Measurements from ENCODE around the gene SLC11A1.

The SLC11A1 gene

GRCh38 chr2:218362606-218363005 lies 19.5 kb upstream of the SLC11A1 start:
- H3K27ac ChIP-seq (replicated peaks), result no peak overlapping the region
- TF ChIP-seq CTCF (IDR thresholded peaks at IDR 0.05; ENCODE audit: insufficient read depth, low read length) (no peak), GABPA (IDR thresholded peaks at IDR 0.05; ENCODE audit: low read depth) (no peak), REST (IDR thresholded peaks at IDR 0.05; ENCODE audit: insufficient replicate concordance, low read depth) (no peak), SPI1 (IDR thresholded peaks at IDR 0.05; ENCODE audit: borderline replicate concordance, low read depth) (no peak), POLR2AphosphoS5 (IDR thresholded peaks at IDR 0.05; ENCODE audit: low read depth) (no peak)
- H3K4me3 ChIP-seq (replicated peaks; ENCODE audit: insufficient read depth, low read length), result no peak overlapping the region
- no peak for DNase-seq (ENCODE audit: low read depth in 1 of 2, low spot score in 1 of 2)
- no peaks in the 10 kb centered on the region for H3K27me3 ChIP-seq (ENCODE audit: insufficient read depth, poor library complexity, severe bottlenecking)

GRCh38 chr2:218363736-218364135 lies 18.3 kb upstream of the SLC11A1 start:
- Histone ChIP-seq H3K27ac (replicated peaks) (no peak overlapping the region), H3K27me3 (ENCODE audit: insufficient read depth, poor library complexity, severe bottlenecking) (no peaks in the 10 kb centered on the region), H3K4me3 (replicated peaks; ENCODE audit: insufficient read depth, low read length) (no peak overlapping the region)
- no peak for DNase-seq (ENCODE audit: low read depth in 1 of 2, low spot score in 1 of 2)
- TF ChIP-seq REST (IDR thresholded peaks at IDR 0.05; ENCODE audit: insufficient replicate concordance, low read depth) (no peak), CTCF (IDR thresholded peaks at IDR 0.05; ENCODE audit: insufficient read depth, low read length) (no peak), GABPA (IDR thresholded peaks at IDR 0.05; ENCODE audit: low read depth) (no peak), POLR2AphosphoS5 (IDR thresholded peaks at IDR 0.05; ENCODE audit: low read depth) (no peak), SPI1 (IDR thresholded peaks at IDR 0.05; ENCODE audit: borderline replicate concordance, low read depth) (no peak; the same call in 1 of the 2 replicates)

- no peak for DNase-seq (ENCODE audit: low read depth in 1 of 2, low spot score in 1 of 2)
- Histone ChIP-seq H3K27me3 (ENCODE audit: insufficient read depth, poor library complexity, severe bottlenecking) (no peaks in the 10 kb centered on the region), H3K4me3 (replicated peaks; ENCODE audit: insufficient read depth, low read length) (no peak overlapping the region), H3K27ac (replicated peaks) (no peak overlapping the region)
- no peak for TF ChIP-seq SPI1 (IDR thresholded peaks at IDR 0.05; ENCODE audit: borderline replicate concordance, low read depth)
- TF ChIP-seq POLR2AphosphoS5 (IDR thresholded peaks at IDR 0.05; ENCODE audit: low read depth), result no peak
- TF ChIP-seq GABPA (IDR thresholded peaks at IDR 0.05; ENCODE audit: low read depth), result no peak
- TF ChIP-seq CTCF (IDR thresholded peaks at IDR 0.05; ENCODE audit: insufficient read depth, low read length), result no peak
- TF ChIP-seq REST (IDR thresholded peaks at IDR 0.05; ENCODE audit: insufficient replicate concordance, low read depth), result no peak
Observed at GRCh38 chr2:218364196-218364595, 17.9 kb upstream of the SLC11A1 start.
